HepG2 (cell line): ENCODE measurements around the gene PPP1R13L. TPM values are rescaled to one million over a fixed set of nuclear protein-coding genes. Genes with fewer than 3 reads are reported as not detected.
A peak's percentile ranks its signal among the peaks of the same experiment; 100 is the strongest.

Source experiments
- ASH2L ChIP-seq: fragments of 300-600, 200-600 bp; sonication (generic); IDR thresholded peaks from 2 replicates; pipeline ENCODE4 v1.7.0; 2017; ENCODE audit warnings: low read depth, mild to moderate bottlenecking, moderate library complexity, mixed read lengths, low read length; ENCODE audit not compliant: insufficient read length
- ELF1 ChIP-seq: sonication (generic); formaldehyde crosslinking; IDR thresholded peaks from 2 replicates; pipeline ENCODE4 v1.4.0; 2020; ENCODE audit warnings: missing genetic modification reagents
- HIVEP1 ChIP-seq: sonication (generic); formaldehyde crosslinking; IDR thresholded peaks from 2 replicates; pipeline ENCODE4 v1.4.0; 2020; ENCODE audit warnings: mild to moderate bottlenecking, missing genetic modification reagents
- IRF2 ChIP-seq: IDR thresholded peaks from 2 replicates; pipeline ENCODE4 v1.6.1; 2018; ENCODE audit warnings: missing genetic modification reagents, missing compliant biosample characterization
- JARID2 ChIP-seq: sonication (generic); formaldehyde crosslinking; IDR thresholded peaks from 2 replicates; pipeline ENCODE4 v1.8.1; 2023; ENCODE audit warnings: missing genetic modification reagents, inconsistent platforms; ENCODE audit not compliant: insufficient replicate concordance
- NR0B2 ChIP-seq: sonication (generic); formaldehyde crosslinking; IDR thresholded peaks from 2 replicates; pipeline ENCODE4 v1.4.0; 2020; ENCODE audit warnings: mild to moderate bottlenecking, missing genetic modification reagents
- PHF20 ChIP-seq: sonication (generic); formaldehyde crosslinking; IDR thresholded peaks from 2 replicates; pipeline ENCODE4 v1.5.0; 2020; ENCODE audit warnings: mild to moderate bottlenecking, missing genetic modification reagents
- PLRG1 ChIP-seq: fragments of 450-650 bp; conservative IDR thresholded peaks from 2 replicates; pipeline ENCODE4 v1.6.1; 2016
- PREB ChIP-seq: sonication (generic); formaldehyde crosslinking; IDR thresholded peaks from 2 replicates; pipeline ENCODE4 v1.4.0; 2020; ENCODE audit warnings: missing genetic modification reagents
- SCMH1 ChIP-seq: sonication (generic); formaldehyde crosslinking; IDR thresholded peaks from 2 replicates; pipeline ENCODE4 v1.9.0; 2021; ENCODE audit warnings: missing genetic modification reagents, mild to moderate bottlenecking, borderline replicate concordance
- SRSF9 ChIP-seq: fragments of 200-400 bp; formaldehyde crosslinking; IDR thresholded peaks from 2 replicates; pipeline ENCODE4 v1.6.1; 2018; ENCODE audit warnings: borderline replicate concordance, mild to moderate bottlenecking, low read depth, low read length; ENCODE audit not compliant: insufficient read depth, poor library complexity, severe bottlenecking
- ZNF552 ChIP-seq: sonication (generic); formaldehyde crosslinking; IDR thresholded peaks from 2 replicates; pipeline ENCODE4 v1.9.0; 2022; ENCODE audit warnings: missing genetic modification reagents, mild to moderate bottlenecking, borderline replicate concordance
- ZNF576 ChIP-seq: sonication (generic); formaldehyde crosslinking; IDR thresholded peaks from 2 replicates; pipeline ENCODE4 v1.4.0; 2020; ENCODE audit warnings: mild to moderate bottlenecking, missing genetic modification reagents
- ZNF589 ChIP-seq: sonication (generic); formaldehyde crosslinking; conservative IDR thresholded peaks from 2 replicates; pipeline ENCODE4 v1.8.0; 2022; ENCODE audit warnings: mild to moderate bottlenecking, moderate library complexity, missing genetic modification reagents
- ZNF687 ChIP-seq: sonication (generic); formaldehyde crosslinking; IDR thresholded peaks from 2 replicates; pipeline ENCODE4 v1.5.1; 2020; ENCODE audit warnings: mild to moderate bottlenecking, missing genetic modification reagents, moderate library complexity
- polyA plus RNA-seq, 8 experiments: library from polyadenylated mRNA; depleted of rRNA in 3 of 8; stranded (reverse) in 7 of 8; unstranded in 1 of 8; fragments of >200 nt; fragmentation: Illumina TruSeq in 4 of 8; extraction: Trizol in 4 of 8; gene quantifications; 2 replicates each; pipeline versions ENCODE4 v1.2.1 to v1.2.3, GENCODE V29; 2011 to 2016; ENCODE audit warnings: low read depth in 4 of 8, missing spikeins in 1 of 8, mixed read lengths in 1 of 8; ENCODE audit not compliant: insufficient read depth in 1 of 8
- total RNA-seq, 5 experiments: library from RNA; depleted of rRNA; stranded (reverse); fragments of >200 nt; fragmentation: Illumina TruSeq; extraction: Trizol; gene quantifications; 2 replicates each; pipeline ENCODE4 v1.2.3, GENCODE V29; 2016; ENCODE audit warnings: low read depth in 1 of 5
- TF ChIP-seq, protein P1 (sequence below): sonication (generic); formaldehyde crosslinking; IDR thresholded peaks from 2 replicates; pipeline ENCODE4 v1.9.0; 2022; ENCODE audit warnings: missing genetic modification reagents, mild to moderate bottlenecking, borderline replicate concordance
- TF ChIP-seq, protein P2 (sequence below): sonication (generic); formaldehyde crosslinking; IDR thresholded peaks from 2 replicates; pipeline ENCODE4 v1.4.0; 2020; ENCODE audit warnings: missing genetic modification reagents

PPP1R13L gene
- total and polyA plus RNA-seq, 2 of the 13 experiments (the other 11 are each of a cell fraction or from before 2014, with no cell fraction given) = 1.3 to 6.6 TPM

- TF ChIP-seq PLRG1 (no peak), ZNF552 (CRISPR knock-in tag) (0 out of 2 replicates have a peak, but pooled peaks have one; percentile 27), PREB (CRISPR knock-in tag) (no peak), ASH2L (no peak), NR0B2 (CRISPR knock-in tag) (no peak), IRF2 (CRISPR knock-in tag) (peak; percentile 77), ZNF687 (CRISPR knock-in tag) (peak; percentile 77), ELF1 (CRISPR knock-in tag) (peak; percentile 70), PHF20 (CRISPR knock-in tag) (0 out of 2 replicates have a peak, but pooled peaks have one; percentile 26), JARID2 (CRISPR knock-in tag) (no peak), ZNF576 (CRISPR knock-in tag) (no peak), SCMH1 (CRISPR knock-in tag) (no peak), HIVEP1 (CRISPR knock-in tag) (peak; percentile 97), ZNF589 (0 out of 2 replicates have a peak, but pooled peaks have one; percentile 34), SRSF9 (no peak)
- TF ChIP-seq, protein P1, sequence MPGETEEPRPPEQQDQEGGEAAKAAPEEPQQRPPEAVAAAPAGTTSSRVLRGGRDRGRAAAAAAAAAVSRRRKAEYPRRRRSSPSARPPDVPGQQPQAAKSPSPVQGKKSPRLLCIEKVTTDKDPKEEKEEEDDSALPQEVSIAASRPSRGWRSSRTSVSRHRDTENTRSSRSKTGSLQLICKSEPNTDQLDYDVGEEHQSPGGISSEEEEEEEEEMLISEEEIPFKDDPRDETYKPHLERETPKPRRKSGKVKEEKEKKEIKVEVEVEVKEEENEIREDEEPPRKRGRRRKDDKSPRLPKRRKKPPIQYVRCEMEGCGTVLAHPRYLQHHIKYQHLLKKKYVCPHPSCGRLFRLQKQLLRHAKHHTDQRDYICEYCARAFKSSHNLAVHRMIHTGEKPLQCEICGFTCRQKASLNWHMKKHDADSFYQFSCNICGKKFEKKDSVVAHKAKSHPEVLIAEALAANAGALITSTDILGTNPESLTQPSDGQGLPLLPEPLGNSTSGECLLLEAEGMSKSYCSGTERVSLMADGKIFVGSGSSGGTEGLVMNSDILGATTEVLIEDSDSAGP (CRISPR knock-in tag) = no peak; the same call in none of the 2 replicates
- TF ChIP-seq, protein P2, sequence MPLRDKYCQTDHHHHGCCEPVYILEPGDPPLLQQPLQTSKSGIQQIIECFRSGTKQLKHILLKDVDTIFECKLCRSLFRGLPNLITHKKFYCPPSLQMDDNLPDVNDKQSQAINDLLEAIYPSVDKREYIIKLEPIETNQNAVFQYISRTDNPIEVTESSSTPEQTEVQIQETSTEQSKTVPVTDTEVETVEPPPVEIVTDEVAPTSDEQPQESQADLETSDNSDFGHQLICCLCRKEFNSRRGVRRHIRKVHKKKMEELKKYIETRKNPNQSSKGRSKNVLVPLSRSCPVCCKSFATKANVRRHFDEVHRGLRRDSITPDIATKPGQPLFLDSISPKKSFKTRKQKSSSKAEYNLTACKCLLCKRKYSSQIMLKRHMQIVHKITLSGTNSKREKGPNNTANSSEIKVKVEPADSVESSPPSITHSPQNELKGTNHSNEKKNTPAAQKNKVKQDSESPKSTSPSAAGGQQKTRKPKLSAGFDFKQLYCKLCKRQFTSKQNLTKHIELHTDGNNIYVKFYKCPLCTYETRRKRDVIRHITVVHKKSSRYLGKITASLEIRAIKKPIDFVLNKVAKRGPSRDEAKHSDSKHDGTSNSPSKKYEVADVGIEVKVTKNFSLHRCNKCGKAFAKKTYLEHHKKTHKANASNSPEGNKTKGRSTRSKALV (CRISPR knock-in tag) = no peak
These were observed 38.8 kb upstream of the PPP1R13L start (continued) for GRCh38 chr19:45443462-45444317.
